ENCODE data around the gene ARMC8.

Gene ARMC8

DNA sequence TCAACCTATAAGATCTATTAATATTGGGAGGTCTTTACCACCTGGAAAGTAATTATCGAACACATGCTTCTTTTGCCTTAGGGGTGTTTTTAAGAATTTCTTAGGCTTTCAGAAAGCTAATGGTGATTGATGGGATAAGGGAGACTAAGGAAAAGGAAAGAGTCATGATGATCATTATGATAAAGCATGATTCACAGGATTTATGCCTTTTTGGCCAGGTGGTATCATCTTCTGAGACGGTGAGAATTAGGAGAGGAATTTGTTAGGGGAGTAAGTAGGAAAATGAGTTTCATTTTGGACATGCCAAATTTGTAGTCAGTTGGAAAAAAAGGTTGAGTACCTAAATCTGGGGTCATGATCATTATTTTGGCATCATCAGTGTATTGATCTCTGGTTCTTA, 8.9 kb downstream of the ARMC8 start:
- no peak for DNase-seq (ENCODE audit: low read depth, low spot score)
- POLR2A ChIA-PET, result no interaction called here
- CTCF ChIA-PET, result no interaction called here
- no peak overlapping the region for H3K4me3 ChIP-seq (ENCODE audit: low read depth, low read length)
- TF ChIP-seq, protein P1, sequence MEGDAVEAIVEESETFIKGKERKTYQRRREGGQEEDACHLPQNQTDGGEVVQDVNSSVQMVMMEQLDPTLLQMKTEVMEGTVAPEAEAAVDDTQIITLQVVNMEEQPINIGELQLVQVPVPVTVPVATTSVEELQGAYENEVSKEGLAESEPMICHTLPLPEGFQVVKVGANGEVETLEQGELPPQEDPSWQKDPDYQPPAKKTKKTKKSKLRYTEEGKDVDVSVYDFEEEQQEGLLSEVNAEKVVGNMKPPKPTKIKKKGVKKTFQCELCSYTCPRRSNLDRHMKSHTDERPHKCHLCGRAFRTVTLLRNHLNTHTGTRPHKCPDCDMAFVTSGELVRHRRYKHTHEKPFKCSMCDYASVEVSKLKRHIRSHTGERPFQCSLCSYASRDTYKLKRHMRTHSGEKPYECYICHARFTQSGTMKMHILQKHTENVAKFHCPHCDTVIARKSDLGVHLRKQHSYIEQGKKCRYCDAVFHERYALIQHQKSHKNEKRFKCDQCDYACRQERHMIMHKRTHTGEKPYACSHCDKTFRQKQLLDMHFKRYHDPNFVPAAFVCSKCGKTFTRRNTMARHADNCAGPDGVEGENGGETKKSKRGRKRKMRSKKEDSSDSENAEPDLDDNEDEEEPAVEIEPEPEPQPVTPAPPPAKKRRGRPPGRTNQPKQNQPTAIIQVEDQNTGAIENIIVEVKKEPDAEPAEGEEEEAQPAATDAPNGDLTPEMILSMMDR (IDR thresholded peaks at IDR 0.05; ENCODE audit: insufficient read depth, low read length, missing control alignments), result no peak

- no peak overlapping the region for H3K4me3 ChIP-seq (ENCODE audit: low read depth, low read length)
- no peak for DNase-seq (ENCODE audit: low read depth, low spot score)
- TF ChIP-seq, protein P1 (IDR thresholded peaks at IDR 0.05; ENCODE audit: insufficient read depth, low read length, missing control alignments), result no peak
- POLR2A ChIA-PET, result no interaction called here
- CTCF ChIA-PET, result interaction anchor here (0.7 to 1.3 kb wide), 2 partner anchors 12 to 726 kb away, joined by 3 read pairs; no protein-coding TSS in a partner anchor
These were observed 10.0 kb downstream of the ARMC8 start for GRCh38 chr3:138197058-138197457.

DNA sequence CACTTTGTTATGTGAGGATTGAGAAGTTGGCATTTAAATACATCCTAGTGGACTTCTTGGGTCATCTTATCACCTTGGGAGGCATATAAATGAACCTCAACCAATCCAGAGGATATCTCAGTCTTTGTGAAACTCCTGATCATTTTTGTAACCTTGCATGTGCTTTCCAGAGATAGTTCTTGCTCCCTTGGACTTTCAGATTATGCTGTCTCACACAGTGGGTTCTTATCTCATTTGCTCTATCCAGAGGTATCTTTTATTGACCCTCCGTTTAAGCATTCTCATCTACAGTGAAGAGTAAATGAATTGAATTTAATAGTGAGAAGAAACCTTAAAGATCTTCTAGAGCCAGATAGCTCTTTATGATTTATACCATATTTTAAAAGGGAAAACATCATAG, 10.4 kb downstream of the ARMC8 start:
- DNase-seq (ENCODE audit: low read depth, low spot score), result no peak
- CTCF ChIA-PET, result interaction anchor here (0.7 to 1.3 kb wide), 2 partner anchors 13 to 726 kb away, joined by 3 read pairs; no protein-coding TSS in a partner anchor
- H3K4me3 ChIP-seq (ENCODE audit: low read depth, low read length), result no peak overlapping the region
- POLR2A ChIA-PET, result no interaction called here
- TF ChIP-seq, protein P1 (IDR thresholded peaks at IDR 0.05; ENCODE audit: insufficient read depth, low read length, missing control alignments), result no peak

GRCh38 chr3:138199851-138200250, 12.8 kb downstream of the ARMC8 start:
- no peak for DNase-seq (ENCODE audit: low read depth, low spot score)
- ChIA-PET CTCF (no interaction called here), POLR2A (no interaction called here)
- TF ChIP-seq, protein P1 (IDR thresholded peaks at IDR 0.05; ENCODE audit: insufficient read depth, low read length, missing control alignments), result no peak
- no peak overlapping the region for H3K4me3 ChIP-seq (ENCODE audit: low read depth, low read length)

GRCh38 chr3:138200424-138200823, 13.3 kb downstream of the ARMC8 start:
- no peak overlapping the region for H3K4me3 ChIP-seq (ENCODE audit: low read depth, low read length)
- ChIA-PET POLR2A (no interaction called here), CTCF (interaction anchor here (1.1 kb wide), 1 partner anchor 8 kb away, joined by 3 read pairs; no protein-coding TSS in a partner anchor)
- TF ChIP-seq, protein P1 (IDR thresholded peaks at IDR 0.05; ENCODE audit: insufficient read depth, low read length, missing control alignments), result no peak
- DNase-seq (ENCODE audit: low read depth, low spot score), result no peak

GRCh38 chr3:138202945-138203701, 16.0 kb downstream of the ARMC8 start:
- TF ChIP-seq, protein P1 (IDR thresholded peaks at IDR 0.05; ENCODE audit: insufficient read depth, low read length, missing control alignments), result no peak
- CTCF ChIA-PET, result interaction anchor here (1.3 kb wide), 1 partner anchor 16 kb away, joined by 4 read pairs; the partner anchor contains the start of gene ARMC8
- POLR2A ChIA-PET, result no interaction called here
- DNase-seq (ENCODE audit: low read depth, low spot score), result no peak
- no peak overlapping the region for H3K4me3 ChIP-seq (ENCODE audit: low read depth, low read length)
